Activated T-cell treated with anti-CD3 and anti-CD28 coated beads, Interleukin-2, amount 50 U/mL, for 24 hours (primary cell): ENCODE results near the gene ARID3A.
A peak's percentile ranks its signal among the peaks of the same experiment; 100 is the strongest.

Experiments
- DNase-seq: peaks from one replicate; pipeline ENCODE4 v3.0.0-alpha.2; 2020
- H3K27ac Mint-ChIP-seq: 2 replicates; pipeline ENCODE4 v1.8.0; 2020; ENCODE audit warnings: mild to moderate bottlenecking, mixed read lengths
- H3K27me3 Mint-ChIP-seq: 2 replicates; pipeline ENCODE4 v1.8.0; 2020; ENCODE audit warnings: mixed read lengths
- H3K36me3 Mint-ChIP-seq: 2 replicates; pipeline ENCODE4 v1.8.0; 2020; ENCODE audit warnings: low read depth, mixed read lengths
- H3K4me1 Mint-ChIP-seq: 2 replicates; pipeline ENCODE4 v1.8.0; 2020; ENCODE audit warnings: low read depth, mixed read lengths
- H3K4me3 Mint-ChIP-seq: 2 replicates; pipeline ENCODE4 v1.8.0; 2020; ENCODE audit warnings: mild to moderate bottlenecking, moderate library complexity, mixed read lengths
- H3K9me3 Mint-ChIP-seq: 2 replicates; pipeline ENCODE4 v1.8.0; 2020; ENCODE audit warnings: mixed read lengths

The ARID3A gene

GRCh38 chr19:980133-980998 lies 54.5 kb downstream of the ARID3A start:
- Mint-ChIP-seq H3K36me3 (peaks cover 10% of the 10 kb centered on the region), H3K4me3 (no peak overlapping the region), H3K4me1 (peaks cover 12% of the 10 kb centered on the region), H3K27me3 (no peaks in the 10 kb centered on the region), H3K9me3 (no peaks in the 10 kb centered on the region), H3K27ac (no peak overlapping the region)
- no peak for DNase-seq

GRCh38 chr19:982567-983170 lies 56.8 kb downstream of the ARID3A start:
- H3K4me3 Mint-ChIP-seq = no peak overlapping the region
- no peak overlapping the region for H3K27ac Mint-ChIP-seq
- no peaks in the 10 kb centered on the region for H3K27me3 Mint-ChIP-seq
- peak; percentile 89 for DNase-seq
- no peaks in the 10 kb centered on the region for H3K9me3 Mint-ChIP-seq
- peaks cover 33% of the 10 kb centered on the region for H3K36me3 Mint-ChIP-seq
- H3K4me1 Mint-ChIP-seq = peaks cover 18% of the 10 kb centered on the region

- H3K36me3 Mint-ChIP-seq = peaks cover 49% of the 10 kb centered on the region
- no peaks in the 10 kb centered on the region for H3K9me3 Mint-ChIP-seq
- H3K4me1 Mint-ChIP-seq = peaks cover 18% of the 10 kb centered on the region
- DNase-seq = peak; percentile 94
- H3K4me3 Mint-ChIP-seq = peak within 1 kb of the TSS; percentile 97
- peak within 1 kb of the TSS; percentile 98 for H3K27ac Mint-ChIP-seq
- no peaks in the 10 kb centered on the region for H3K27me3 Mint-ChIP-seq
These were observed 58.5 kb downstream of the ARID3A start, which contains the start of gene WDR18 for GRCh38 chr19:984165-984967. TSS of gene WDR18 (plus strand) at chr19:984345. CDS start at chr19:984354, 9 bp downstream.

- Mint-ChIP-seq H3K27ac (no peak overlapping the region), H3K9me3 (no peaks in the 10 kb centered on the region), H3K27me3 (no peaks in the 10 kb centered on the region), H3K4me3 (peak overlapping the region; percentile 97), H3K4me1 (peaks cover 18% of the 10 kb centered on the region), H3K36me3 (peaks cover 64% of the 10 kb centered on the region)
- DNase-seq = no peak
These were observed 60.2 kb downstream of the ARID3A start for GRCh38 chr19:986083-986482.

GRCh38 chr19:988081-988480 lies 62.2 kb downstream of the ARID3A start:
- Mint-ChIP-seq H3K4me1 (peaks cover 18% of the 10 kb centered on the region), H3K4me3 (no peak overlapping the region), H3K9me3 (no peaks in the 10 kb centered on the region), H3K36me3 (peaks cover 74% of the 10 kb centered on the region), H3K27ac (no peak overlapping the region), H3K27me3 (no peaks in the 10 kb centered on the region)
- no peak for DNase-seq

GRCh38 chr19:988510-988909 lies 62.7 kb downstream of the ARID3A start:
- Mint-ChIP-seq H3K4me1 (peaks cover 18% of the 10 kb centered on the region), H3K9me3 (no peaks in the 10 kb centered on the region), H3K27me3 (no peaks in the 10 kb centered on the region), H3K36me3 (peaks cover 78% of the 10 kb centered on the region), H3K27ac (no peak overlapping the region), H3K4me3 (no peak overlapping the region)
- DNase-seq = no peak

- H3K4me1 Mint-ChIP-seq = peaks cover 14% of the 10 kb centered on the region
These were observed 63.7 kb downstream of the ARID3A start for GRCh38 chr19:989381-990081.

DNA sequence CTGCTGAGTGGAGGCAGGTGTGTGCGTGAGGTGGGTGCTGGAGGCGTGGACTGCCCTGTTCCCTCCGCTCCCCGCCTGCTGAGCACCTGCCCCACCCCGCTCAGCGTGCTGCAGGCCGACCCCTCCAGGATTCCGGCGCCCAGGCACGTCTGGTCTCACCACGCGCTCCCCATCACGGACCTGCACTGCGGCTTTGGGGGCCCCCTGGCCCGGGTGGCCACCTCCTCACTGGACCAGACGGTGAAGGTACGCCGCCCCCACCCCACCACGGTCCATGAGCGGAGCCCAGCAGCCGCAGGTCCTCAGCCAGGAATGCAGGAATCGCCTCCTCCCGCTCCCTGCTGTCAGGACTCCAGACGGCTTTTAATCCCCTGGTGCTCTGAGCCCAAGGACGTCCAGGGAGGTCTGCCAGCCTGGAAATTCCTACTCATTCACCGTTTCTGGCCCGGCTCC lies 64.3 kb downstream of the ARID3A start:
- Mint-ChIP-seq H3K4me1 (peaks cover 9% of the 10 kb centered on the region), H3K27me3 (no peaks in the 10 kb centered on the region), H3K36me3 (peaks cover 76% of the 10 kb centered on the region), H3K9me3 (no peaks in the 10 kb centered on the region), H3K4me3 (no peak overlapping the region), H3K27ac (no peak overlapping the region)
- DNase-seq = no peak

More at GRCh38 chr19:989381-990081, 63.7 kb downstream of the ARID3A start:
- Mint-ChIP-seq H3K27ac (no peak overlapping the region), H3K9me3 (no peaks in the 10 kb centered on the region), H3K4me3 (no peak overlapping the region), H3K36me3 (peaks cover 81% of the 10 kb centered on the region), H3K27me3 (no peaks in the 10 kb centered on the region)
- DNase-seq = no peak

GRCh38 chr19:990746-991145 lies 64.9 kb downstream of the ARID3A start:
- Mint-ChIP-seq H3K27me3 (no peaks in the 10 kb centered on the region), H3K9me3 (no peaks in the 10 kb centered on the region), H3K36me3 (peaks cover 72% of the 10 kb centered on the region), H3K4me1 (peaks cover 7% of the 10 kb centered on the region), H3K27ac (no peak overlapping the region), H3K4me3 (no peak overlapping the region)
- no peak for DNase-seq

DNA sequence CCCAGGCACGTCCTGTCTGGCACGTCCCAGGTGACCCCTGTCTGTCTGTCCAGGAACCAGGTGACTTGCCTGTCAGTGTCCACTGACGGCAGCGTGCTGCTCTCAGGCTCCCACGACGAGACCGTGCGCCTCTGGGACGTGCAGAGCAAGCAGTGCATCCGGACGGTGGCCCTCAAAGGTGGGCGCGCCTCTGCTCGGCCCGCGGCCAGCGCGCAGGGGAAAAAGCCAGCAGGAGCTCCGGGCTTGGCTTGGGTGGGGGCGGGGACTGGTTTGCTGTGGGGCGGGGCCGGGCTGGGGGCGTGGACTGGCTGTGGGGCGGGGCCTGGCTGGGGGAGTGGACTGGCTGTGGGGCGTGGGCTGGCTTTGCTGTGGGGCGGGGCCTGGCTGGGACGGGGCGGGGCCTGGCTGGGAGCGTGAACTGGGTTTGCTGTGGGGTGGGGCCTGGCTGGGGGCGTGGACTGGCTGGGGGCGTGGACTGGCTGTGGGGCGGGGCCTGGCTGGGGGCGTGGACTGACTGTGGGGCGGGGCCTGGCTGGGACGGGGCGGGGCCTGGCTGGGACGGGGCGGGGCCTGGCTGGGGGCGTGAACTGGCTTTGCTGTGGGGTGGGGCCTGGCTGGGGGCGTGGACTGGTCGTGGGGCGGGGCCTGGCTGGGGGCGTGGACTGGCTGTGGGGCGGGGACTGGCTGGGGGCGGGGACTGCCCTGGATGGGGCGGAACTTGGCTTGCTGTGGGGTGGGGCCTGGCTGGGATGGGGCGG lies 65.5 kb downstream of the ARID3A start:
- Mint-ChIP-seq H3K36me3 (peaks cover 66% of the 10 kb centered on the region), H3K4me1 (peaks cover 7% of the 10 kb centered on the region), H3K9me3 (no peaks in the 10 kb centered on the region), H3K27me3 (no peaks in the 10 kb centered on the region), H3K4me3 (no peak overlapping the region), H3K27ac (no peak overlapping the region)
- peak; percentile 71 for DNase-seq

GRCh38 chr19:991932-992669 lies 66.3 kb downstream of the ARID3A start:
- no peaks in the 10 kb centered on the region for H3K9me3 Mint-ChIP-seq
- H3K36me3 Mint-ChIP-seq = peaks cover 59% of the 10 kb centered on the region

GRCh38 chr19:992670-993055 lies 66.8 kb downstream of the ARID3A start:
- Mint-ChIP-seq H3K9me3 (no peaks in the 10 kb centered on the region), H3K27ac (no peak overlapping the region), H3K4me1 (peaks cover 11% of the 10 kb centered on the region), H3K27me3 (peaks cover 5% of the 10 kb centered on the region), H3K4me3 (no peak overlapping the region), H3K36me3 (peaks cover 53% of the 10 kb centered on the region)
- DNase-seq = no peak

More at GRCh38 chr19:991932-992669, 66.3 kb downstream of the ARID3A start:
- peaks cover 4% of the 10 kb centered on the region for H3K27me3 Mint-ChIP-seq
- DNase-seq = no peak
- no peak overlapping the region for H3K4me3 Mint-ChIP-seq
- H3K27ac Mint-ChIP-seq = no peak overlapping the region
- peaks cover 11% of the 10 kb centered on the region for H3K4me1 Mint-ChIP-seq

GRCh38 chr19:993361-993830 lies 67.6 kb downstream of the ARID3A start:
- Mint-ChIP-seq H3K4me3 (no peak overlapping the region), H3K27ac (no peak overlapping the region), H3K27me3 (peaks cover 12% of the 10 kb centered on the region), H3K9me3 (no peaks in the 10 kb centered on the region), H3K36me3 (peaks cover 46% of the 10 kb centered on the region), H3K4me1 (peaks cover 11% of the 10 kb centered on the region)
- DNase-seq = no peak
